Right atrium auricular region (tissue), 2 donors: Measurements from ENCODE around the gene KIAA1217. TPM values are rescaled to one million over a fixed set of nuclear protein-coding genes. Genes with fewer than 3 reads are reported as not detected.

ENCODE experiments used
- DNase-seq: peaks from one replicate; pipeline ENCODE4 v3.0.0-alpha.2; 2019; ENCODE audit warnings: low spot score
- H3K27ac ChIP-seq, 2 donors: fragments of 200-600 bp; sonication (generic); 1 replicate in 1 of 2; 2 replicates in 1 of 2; pipeline ENCODE4 v1.5.1; 2016 to 2019
- H3K27me3 ChIP-seq, 2 donors: fragments of 200-600 bp; sonication (generic); one replicate each; pipeline versions ENCODE4 v1.5.1 to v1.6.0; 2017 to 2019
- H3K36me3 ChIP-seq: fragments of 200-600 bp; sonication (generic); one replicate; pipeline ENCODE4 v1.5.1; 2016
- H3K4me1 ChIP-seq, 2 donors: fragments of 200-600 bp; sonication (generic); one replicate each; pipeline versions ENCODE4 v1.5.1 to v1.6.0; 2017 to 2019
- H3K4me3 ChIP-seq, 2 donors: fragments of 200-600 bp; sonication (generic); 1 replicate in 1 of 2; 2 replicates in 1 of 2; pipeline ENCODE4 v1.5.1; 2017 to 2019; ENCODE audit warnings: mild to moderate bottlenecking in 1 of 2, moderate library complexity in 1 of 2
- H3K9me3 ChIP-seq, 2 donors: fragments of 200-600 bp; sonication (generic); one replicate each; pipeline ENCODE4 v1.5.1; 2019
- CTCF ChIP-seq, 2 donors: fragments of 200-600 bp; sonication (generic); IDR thresholded peaks; one replicate each; pipeline ENCODE4 v1.5.1; 2019; ENCODE audit warnings: antibody characterized with exemption in 2 of 2
- total RNA-seq, 2 donors: library from RNA; depleted of rRNA; stranded (reverse); fragments of >200 nt; gene quantifications; one replicate each; pipeline ENCODE4 v1.1.0, GENCODE V29; 2016

KIAA1217 gene
- total RNA-seq, 2 donors from 2014 or later: 24.0 to 33.3 TPM

GRCh38 chr10:24561453-24561852 lies 352.5 kb downstream of the KIAA1217 start:
- H3K27me3 ChIP-seq: no peaks in the 10 kb centered on the region
- H3K4me3 ChIP-seq: no peak overlapping the region
- no peak for TF ChIP-seq CTCF (IDR thresholded peaks at IDR 0.05)
- no peak for DNase-seq
- H3K9me3 ChIP-seq: peaks cover 0 to 3% of the 10 kb centered on the region in 2 donors
- H3K27ac ChIP-seq: no peak overlapping the region
- no peaks in the 10 kb centered on the region for H3K36me3 ChIP-seq
- no peaks in the 10 kb centered on the region for H3K4me1 ChIP-seq

GRCh38 chr10:24568042-24568441 lies 359.1 kb downstream of the KIAA1217 start:
- Histone ChIP-seq H3K27me3 (no peaks in the 10 kb centered on the region), H3K4me3 (no peak overlapping the region), H3K9me3 (peaks cover 0 to 3% of the 10 kb centered on the region in 2 donors), H3K27ac (no peak overlapping the region), H3K4me1 (no peaks in the 10 kb centered on the region), H3K36me3 (no peaks in the 10 kb centered on the region)
- DNase-seq: no peak
- TF ChIP-seq CTCF (IDR thresholded peaks at IDR 0.05): no peak

- DNase-seq: no peak
- Histone ChIP-seq H3K9me3 (peaks cover 0 to 3% of the 10 kb centered on the region in 2 donors), H3K36me3 (no peaks in the 10 kb centered on the region), H3K4me3 (no peak overlapping the region), H3K27ac (no peak overlapping the region), H3K4me1 (no peaks in the 10 kb centered on the region), H3K27me3 (no peaks in the 10 kb centered on the region)
- TF ChIP-seq CTCF (IDR thresholded peaks at IDR 0.05): no peak
These were observed 360.4 kb downstream of the KIAA1217 start for GRCh38 chr10:24569330-24569796.

- H3K4me3 ChIP-seq: no peak overlapping the region
- H3K4me1 ChIP-seq: no peaks in the 10 kb centered on the region
These were observed 361.1 kb downstream of the KIAA1217 start for GRCh38 chr10:24569828-24570657.

GRCh38 chr10:24570658-24571426 lies 361.9 kb downstream of the KIAA1217 start:
- H3K27me3 ChIP-seq: no peaks in the 10 kb centered on the region
- TF ChIP-seq CTCF (IDR thresholded peaks at IDR 0.05): no peak
- H3K27ac ChIP-seq: no peak overlapping the region
- H3K4me3 ChIP-seq: no peak overlapping the region
- no peaks in the 10 kb centered on the region for H3K4me1 ChIP-seq
- H3K36me3 ChIP-seq: no peaks in the 10 kb centered on the region
- no peaks in the 10 kb centered on the region for H3K9me3 ChIP-seq
- DNase-seq: no peak

More at GRCh38 chr10:24569828-24570657, 361.1 kb downstream of the KIAA1217 start:
- no peaks in the 10 kb centered on the region for H3K36me3 ChIP-seq
- H3K27ac ChIP-seq: no peak overlapping the region
- no peak for TF ChIP-seq CTCF (IDR thresholded peaks at IDR 0.05)
- H3K27me3 ChIP-seq: no peaks in the 10 kb centered on the region
- peaks cover 0 to 1% of the 10 kb centered on the region in 2 donors for H3K9me3 ChIP-seq
- DNase-seq: no peak
